Skeletal muscle satellite cell (primary cell): ENCODE results near the gene MLH1.
"Not testable (repeated sequence)": the region's sequence is repeated elsewhere in the genome, so short reads cannot be mapped to it uniquely, and the experiment has no call there.

Experiments used
- H3K27me3 ChIP-seq: 2 replicates; pipeline ENCODE4 v1.7.0; 2013; ENCODE audit warnings: low read length; ENCODE audit not compliant: control insufficient read depth, insufficient read depth
- H3K36me3 ChIP-seq: 2 replicates; pipeline ENCODE4 v1.7.0; 2013; ENCODE audit warnings: mild to moderate bottlenecking, control low read depth, low read length; ENCODE audit not compliant: insufficient read depth
- H3K4me1 ChIP-seq: 2 replicates; pipeline ENCODE4 v1.7.0; 2013; ENCODE audit warnings: low read length; ENCODE audit not compliant: control insufficient read depth, insufficient read depth
- H3K4me2 ChIP-seq: 2 replicates; pipeline ENCODE4 v1.7.0; 2013; ENCODE audit warnings: mild to moderate bottlenecking, low read length
- H3K4me3 ChIP-seq: 2 replicates; pipeline ENCODE4 v1.7.0; 2013; ENCODE audit warnings: low read length
- H3K9ac ChIP-seq: 2 replicates; pipeline ENCODE4 v1.7.0; 2013; ENCODE audit warnings: mild to moderate bottlenecking, low read depth, low read length, moderate library complexity
- H3K9me3 ChIP-seq: replicated peaks from 2 replicates; pipeline ENCODE4 v1.7.0; 2013; ENCODE audit warnings: mild to moderate bottlenecking, control low read depth, low read length

The MLH1 gene

GRCh38 chr3:37041546-37042195, 48.4 kb downstream of the MLH1 start:
- H3K9ac ChIP-seq = no peak overlapping the region
- H3K4me3 ChIP-seq = no peak overlapping the region
- no peaks in the 10 kb centered on the region for H3K27me3 ChIP-seq
- no peak overlapping the region for H3K4me2 ChIP-seq
- no peaks in the 10 kb centered on the region for H3K9me3 ChIP-seq
- H3K4me1 ChIP-seq = no peaks in the 10 kb centered on the region
- H3K36me3 ChIP-seq = peaks cover 45% of the 10 kb centered on the region

- H3K27me3 ChIP-seq, H3K4me3 ChIP-seq, H3K4me1 ChIP-seq, H3K9ac ChIP-seq, H3K4me2 ChIP-seq, H3K9me3 ChIP-seq: not testable (repeated sequence)
- peaks cover 45% of the 10 kb centered on the region for H3K36me3 ChIP-seq
These were observed 49.4 kb downstream of the MLH1 start for GRCh38 chr3:37042712-37043111.

GRCh38 chr3:37050282-37050681, 57.0 kb downstream of the MLH1 start:
- Histone ChIP-seq H3K27me3 (no peaks in the 10 kb centered on the region), H3K4me2 (no peak overlapping the region), H3K36me3 (peaks cover 60% of the 10 kb centered on the region), H3K9me3 (no peaks in the 10 kb centered on the region), H3K4me1 (peaks cover 24% of the 10 kb centered on the region), H3K9ac (no peak overlapping the region), H3K4me3 (no peak overlapping the region)

- Histone ChIP-seq H3K9ac (no peak overlapping the region), H3K9me3 (no peaks in the 10 kb centered on the region), H3K36me3 (peaks cover 70% of the 10 kb centered on the region), H3K4me2 (no peak overlapping the region), H3K4me3 (no peak overlapping the region), H3K27me3 (no peaks in the 10 kb centered on the region), H3K4me1 (peaks cover 28% of the 10 kb centered on the region)
These were observed 59.5 kb downstream of the MLH1 start for GRCh38 chr3:37052860-37053259.

- Histone ChIP-seq H3K36me3 (peaks cover 70% of the 10 kb centered on the region), H3K9me3 (no peaks in the 10 kb centered on the region), H3K9ac (peak overlapping the region; percentile 57), H3K4me3 (no peak overlapping the region), H3K27me3 (no peaks in the 10 kb centered on the region), H3K4me1 (peaks cover 28% of the 10 kb centered on the region), H3K4me2 (no peak overlapping the region)
These were observed 60.0 kb downstream of the MLH1 start for GRCh38 chr3:37053337-37053736.

GRCh38 chr3:37053753-37054152, 60.4 kb downstream of the MLH1 start:
- H3K9ac ChIP-seq = peak overlapping the region; percentile 57
- peak overlapping the region; percentile 39 for H3K4me3 ChIP-seq
- no peaks in the 10 kb centered on the region for H3K27me3 ChIP-seq
- H3K36me3 ChIP-seq = peaks cover 70% of the 10 kb centered on the region
- peak overlapping the region; percentile 17 for H3K4me2 ChIP-seq
- peaks cover 28% of the 10 kb centered on the region for H3K4me1 ChIP-seq
- H3K9me3 ChIP-seq = no peaks in the 10 kb centered on the region

GRCh38 chr3:37054370-37054769, 61.1 kb downstream of the MLH1 start:
- H3K4me3 ChIP-seq = peak overlapping the region; percentile 0
- no peaks in the 10 kb centered on the region for H3K27me3 ChIP-seq
- H3K4me2 ChIP-seq = peak overlapping the region; percentile 17
- peaks cover 28% of the 10 kb centered on the region for H3K4me1 ChIP-seq
- peak overlapping the region; percentile 57 for H3K9ac ChIP-seq
- H3K36me3 ChIP-seq = peaks cover 66% of the 10 kb centered on the region
- H3K9me3 ChIP-seq = no peaks in the 10 kb centered on the region

- H3K9me3 ChIP-seq, H3K4me3 ChIP-seq, H3K4me2 ChIP-seq, H3K27me3 ChIP-seq: not testable (repeated sequence)
- peaks cover 62% of the 10 kb centered on the region for H3K36me3 ChIP-seq
- peaks cover 28% of the 10 kb centered on the region for H3K4me1 ChIP-seq
- peak overlapping the region; percentile 6 for H3K9ac ChIP-seq
These were observed 61.8 kb downstream of the MLH1 start for GRCh38 chr3:37055077-37055476.

- Histone ChIP-seq H3K27me3 (no peaks in the 10 kb centered on the region), H3K36me3 (peaks cover 58% of the 10 kb centered on the region), H3K4me1 (peaks cover 28% of the 10 kb centered on the region), H3K9me3 (no peaks in the 10 kb centered on the region), H3K4me2 (no peak overlapping the region), H3K4me3 (no peak overlapping the region), H3K9ac (no peak overlapping the region)
These were observed 63.5 kb downstream of the MLH1 start for GRCh38 chr3:37056826-37057225.

- Histone ChIP-seq H3K9me3 (no peaks in the 10 kb centered on the region), H3K27me3 (no peaks in the 10 kb centered on the region), H3K9ac (no peak overlapping the region), H3K4me2 (no peak overlapping the region), H3K36me3 (peaks cover 69% of the 10 kb centered on the region), H3K4me1 (peaks cover 26% of the 10 kb centered on the region), H3K4me3 (no peak overlapping the region)
These were observed 64.8 kb downstream of the MLH1 start for GRCh38 chr3:37058117-37058516.

GRCh38 chr3:37064747-37065146, 71.4 kb downstream of the MLH1 start:
- no peak overlapping the region for H3K4me2 ChIP-seq
- H3K36me3 ChIP-seq = peaks cover 62% of the 10 kb centered on the region
- H3K9me3 ChIP-seq = no peaks in the 10 kb centered on the region
- no peak overlapping the region for H3K4me3 ChIP-seq
- no peak overlapping the region for H3K9ac ChIP-seq
- H3K27me3 ChIP-seq = no peaks in the 10 kb centered on the region
- H3K4me1 ChIP-seq = no peaks in the 10 kb centered on the region

- Histone ChIP-seq H3K27me3 (no peaks in the 10 kb centered on the region), H3K9ac (no peak overlapping the region), H3K4me1 (peaks cover 3% of the 10 kb centered on the region), H3K36me3 (peaks cover 48% of the 10 kb centered on the region), H3K4me2 (no peak overlapping the region), H3K9me3 (no peaks in the 10 kb centered on the region), H3K4me3 (no peak overlapping the region)
These were observed 74.3 kb downstream of the MLH1 start for GRCh38 chr3:37067577-37067976.
